PC-9 (cell line): ENCODE measurements around the gene PEPD.

Experiments
- EZH2 ChIP-seq: fragments of 200-600 bp; sonication (generic); IDR thresholded peaks from 2 replicates; pipeline ENCODE4 v1.8.0; 2017; ENCODE audit warnings: antibody characterized with exemption, low read depth
- TF ChIP-seq, protein P1 (sequence below): fragments of 200-600 bp; sonication (generic); conservative IDR thresholded peaks from 2 replicates; pipeline ENCODE4 v1.6.1; 2017; ENCODE audit warnings: mixed run types, antibody characterized with exemption, mild to moderate bottlenecking, moderate library complexity

DNA sequence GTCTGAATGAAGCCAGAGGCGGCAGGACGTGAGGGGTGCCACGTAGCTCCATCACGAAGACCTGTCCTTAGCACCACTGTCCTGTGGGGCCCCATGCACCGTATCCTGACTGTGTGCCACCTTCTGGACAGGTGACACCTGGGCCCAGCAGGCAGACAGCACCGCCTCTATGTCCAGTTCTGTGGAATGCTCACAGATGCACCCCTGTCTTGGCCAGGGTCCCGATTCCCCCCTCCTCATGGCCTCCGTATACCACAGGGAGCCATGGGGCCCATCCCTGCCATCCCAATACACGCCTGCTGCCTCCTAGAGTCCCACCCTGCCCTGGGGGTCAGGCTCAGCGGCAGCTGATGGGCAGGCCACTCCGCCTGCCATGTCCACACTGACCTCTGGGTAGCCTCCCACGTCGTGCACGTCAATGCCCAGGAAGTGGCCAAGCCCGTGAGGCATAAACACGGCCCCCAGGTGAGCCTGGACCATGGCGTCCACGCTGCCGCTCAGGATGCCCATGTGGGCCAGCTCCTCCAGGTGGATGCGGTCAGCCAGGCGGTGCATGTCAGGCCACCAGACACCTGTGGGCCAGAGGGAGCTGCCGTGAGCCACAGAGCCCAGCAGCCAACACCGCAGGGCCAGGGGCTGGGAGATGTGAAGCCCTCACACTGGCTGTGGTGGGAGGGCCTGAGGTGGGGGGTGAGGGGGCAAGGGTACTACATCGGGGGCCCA lies 130.5 kb downstream of the PEPD start:
- TF ChIP-seq EZH2: no peak
- TF ChIP-seq, protein P1, sequence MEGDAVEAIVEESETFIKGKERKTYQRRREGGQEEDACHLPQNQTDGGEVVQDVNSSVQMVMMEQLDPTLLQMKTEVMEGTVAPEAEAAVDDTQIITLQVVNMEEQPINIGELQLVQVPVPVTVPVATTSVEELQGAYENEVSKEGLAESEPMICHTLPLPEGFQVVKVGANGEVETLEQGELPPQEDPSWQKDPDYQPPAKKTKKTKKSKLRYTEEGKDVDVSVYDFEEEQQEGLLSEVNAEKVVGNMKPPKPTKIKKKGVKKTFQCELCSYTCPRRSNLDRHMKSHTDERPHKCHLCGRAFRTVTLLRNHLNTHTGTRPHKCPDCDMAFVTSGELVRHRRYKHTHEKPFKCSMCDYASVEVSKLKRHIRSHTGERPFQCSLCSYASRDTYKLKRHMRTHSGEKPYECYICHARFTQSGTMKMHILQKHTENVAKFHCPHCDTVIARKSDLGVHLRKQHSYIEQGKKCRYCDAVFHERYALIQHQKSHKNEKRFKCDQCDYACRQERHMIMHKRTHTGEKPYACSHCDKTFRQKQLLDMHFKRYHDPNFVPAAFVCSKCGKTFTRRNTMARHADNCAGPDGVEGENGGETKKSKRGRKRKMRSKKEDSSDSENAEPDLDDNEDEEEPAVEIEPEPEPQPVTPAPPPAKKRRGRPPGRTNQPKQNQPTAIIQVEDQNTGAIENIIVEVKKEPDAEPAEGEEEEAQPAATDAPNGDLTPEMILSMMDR: no peak
